Cerebellar nuclear complex (tissue), 1 donor: ENCODE measurements around the gene ATP10A.

Experiments
- DNase-seq, 2 experiments: peaks; one replicate each; lab custom pipeline; 2025; lab: John Stamatoyannopoulos, UW

The ATP10A gene

GRCh38 chr15:25824618-25825017 lies 38.5 kb downstream of the ATP10A start:
- DNase-seq: no peak

- DNase-seq: no peak
Observed at GRCh38 chr15:25812845-25813244, 50.3 kb downstream of the ATP10A start.

- DNase-seq: no peak
Observed at GRCh38 chr15:25812073-25812472, 51.1 kb downstream of the ATP10A start.

GRCh38 chr15:25811481-25811906 lies 51.6 kb downstream of the ATP10A start:
- DNase-seq: no peak

GRCh38 chr15:25810631-25811091 lies 52.5 kb downstream of the ATP10A start:
- no peak for DNase-seq

GRCh38 chr15:25810154-25810553 lies 53.0 kb downstream of the ATP10A start:
- no peak for DNase-seq

- DNase-seq: no peak
Observed at GRCh38 chr15:25807063-25807462, 56.1 kb downstream of the ATP10A start.

GRCh38 chr15:25805031-25805430 lies 58.1 kb downstream of the ATP10A start:
- DNase-seq: peak in 1 of 2 experiments; percentile 5

GRCh38 chr15:25804451-25804850 lies 58.7 kb downstream of the ATP10A start:
- DNase-seq: no peak

GRCh38 chr15:25803541-25803940 lies 59.6 kb downstream of the ATP10A start:
- no peak for DNase-seq

- DNase-seq: no peak
Observed at GRCh38 chr15:25803036-25803435, 60.1 kb downstream of the ATP10A start.

GRCh38 chr15:25802285-25802830 lies 60.8 kb downstream of the ATP10A start:
- DNase-seq: no peak

- no peak for DNase-seq
Observed at GRCh38 chr15:25801586-25802284, 61.4 kb downstream of the ATP10A start.

- DNase-seq: no peak
Observed at GRCh38 chr15:25800761-25801515, 62.2 kb downstream of the ATP10A start.

GRCh38 chr15:25799906-25800700 lies 63.0 kb downstream of the ATP10A start:
- no peak for DNase-seq

- no peak for DNase-seq
Observed at GRCh38 chr15:25797936-25798901, 64.9 kb downstream of the ATP10A start.

GRCh38 chr15:25797511-25797935 lies 65.6 kb downstream of the ATP10A start:
- DNase-seq: no peak

GRCh38 chr15:25797035-25797434 lies 66.1 kb downstream of the ATP10A start:
- DNase-seq: no peak

GRCh38 chr15:25796395-25796794 lies 66.7 kb downstream of the ATP10A start:
- no peak for DNase-seq

- DNase-seq: no peak
Observed at GRCh38 chr15:25795712-25796111, 67.4 kb downstream of the ATP10A start.

- no peak for DNase-seq
Observed at GRCh38 chr15:25795061-25795460, 68.1 kb downstream of the ATP10A start.
